Astrocyte (in vitro differentiated cells and primary cell): Measurements from ENCODE around the gene CTAGE6. TPM values are rescaled to one million over a fixed set of nuclear protein-coding genes. Genes with fewer than 3 reads are reported as not detected.
"Not testable (repeated sequence)": the region's sequence is repeated elsewhere in the genome, so short reads cannot be mapped to it uniquely, and the experiment has no call there.

Source experiments
- DNase-seq: peaks from one replicate; pipeline ENCODE4 v3.0.0-alpha.2; 2010; ENCODE audit warnings: low read depth
- FAIRE-seq: peaks from 2 replicates; lab custom pipeline; 2011; peaks lifted over from hg19 to GRCh38; lab: Jason Lieb, UNC
- H2AFZ ChIP-seq: 2 replicates; pipeline ENCODE4 v1.6.0; 2012; ENCODE audit warnings: low read depth, low read length, inconsistent platforms
- H3K27ac ChIP-seq: 2 replicates; pipeline ENCODE4 v1.5.1; 2011; ENCODE audit warnings: low read depth, low read length, inconsistent platforms
- H3K27me3 ChIP-seq: 2 replicates; pipeline ENCODE4 v1.6.0; 2011; ENCODE audit warnings: low read length, inconsistent platforms; ENCODE audit not compliant: insufficient read depth
- H3K36me3 ChIP-seq: 2 replicates; pipeline ENCODE4 v1.5.1; 2011; ENCODE audit warnings: low read length, inconsistent platforms; ENCODE audit not compliant: insufficient read depth
- H3K4me1 ChIP-seq: 2 replicates; pipeline ENCODE4 v1.5.1; 2011; ENCODE audit warnings: low read length, inconsistent platforms; ENCODE audit not compliant: insufficient read depth
- H3K4me2 ChIP-seq: 2 replicates; pipeline ENCODE4 v1.6.0; 2012; ENCODE audit warnings: low read length, inconsistent platforms
- H3K4me3 ChIP-seq: 2 replicates; pipeline ENCODE4 v1.5.1; 2011; ENCODE audit warnings: low read depth, mild to moderate bottlenecking, low read length, inconsistent platforms; ENCODE audit not compliant: insufficient read depth
- H3K79me2 ChIP-seq: 2 replicates; pipeline ENCODE4 v1.6.0; 2012; ENCODE audit warnings: mild to moderate bottlenecking, low read length, inconsistent platforms; ENCODE audit not compliant: insufficient read depth
- H3K9ac ChIP-seq: 2 replicates; pipeline ENCODE4 v1.6.0; 2012; ENCODE audit warnings: mild to moderate bottlenecking, low read length, inconsistent platforms
- H3K9me3 ChIP-seq: 2 replicates; pipeline ENCODE4 v1.5.1; 2012; ENCODE audit warnings: low read depth, mild to moderate bottlenecking, low read length, inconsistent platforms; ENCODE audit not compliant: insufficient read depth
- H4K20me1 ChIP-seq: 2 replicates; pipeline ENCODE4 v1.6.0; 2012; ENCODE audit warnings: low read length, inconsistent platforms; ENCODE audit not compliant: insufficient read depth
- H3K27ac Mint-ChIP-seq: one replicate; pipeline ENCODE4 v1.8.0; 2021; ENCODE audit warnings: mild to moderate bottlenecking, mixed read lengths; ENCODE audit not compliant: unreplicated experiment
- H3K27me3 Mint-ChIP-seq: one replicate; pipeline ENCODE4 v1.8.0; 2021; ENCODE audit warnings: low read depth, mixed read lengths; ENCODE audit not compliant: unreplicated experiment
- H3K36me3 Mint-ChIP-seq: one replicate; pipeline ENCODE4 v1.8.0; 2021; ENCODE audit warnings: low read depth, mixed read lengths; ENCODE audit not compliant: unreplicated experiment
- H3K4me1 Mint-ChIP-seq: one replicate; pipeline ENCODE4 v1.8.0; 2021; ENCODE audit warnings: low read depth, mixed read lengths; ENCODE audit not compliant: unreplicated experiment
- H3K4me3 Mint-ChIP-seq: one replicate; pipeline ENCODE4 v1.8.0; 2021; ENCODE audit warnings: mild to moderate bottlenecking, moderate library complexity, mixed read lengths; ENCODE audit not compliant: unreplicated experiment
- H3K9me3 Mint-ChIP-seq: one replicate; pipeline ENCODE4 v1.8.0; 2021; ENCODE audit warnings: mild to moderate bottlenecking, mixed read lengths; ENCODE audit not compliant: unreplicated experiment
- total RNA-seq: library from RNA; stranded (reverse); gene quantifications from 2 replicates; pipeline ENCODE4 v1.2.1, GENCODE V29; 2021

Gene CTAGE6
- total RNA-seq, 1 donor from 2014 or later: 0.18 TPM

DNA sequence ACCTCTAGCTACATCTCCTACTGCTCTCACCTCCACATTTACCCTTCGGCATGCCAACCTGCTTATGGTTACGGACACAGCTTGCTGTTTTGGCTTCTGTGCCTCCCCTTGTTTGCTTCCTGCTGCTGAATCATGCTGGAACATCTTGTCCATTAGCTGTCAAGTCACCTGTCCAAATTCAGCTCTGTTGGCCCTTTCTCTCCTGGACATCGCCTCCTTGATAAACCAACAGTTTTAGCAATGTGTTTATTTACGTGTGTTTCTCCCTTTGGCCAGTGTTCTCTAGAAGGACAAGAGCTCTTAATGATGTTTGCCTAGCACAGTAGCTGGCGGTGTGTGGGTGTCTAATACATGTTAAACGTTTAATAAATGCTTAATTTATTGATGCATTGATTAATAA is 31.4 kb downstream of the CTAGE6 start:
- DNase-seq, H3K9me3 Mint-ChIP-seq, H4K20me1 ChIP-seq, H2AFZ ChIP-seq, H3K4me1 Mint-ChIP-seq, H3K27me3 ChIP-seq, H3K4me3 Mint-ChIP-seq, FAIRE-seq, H3K27ac ChIP-seq, H3K9me3 ChIP-seq, H3K27ac Mint-ChIP-seq, H3K36me3 Mint-ChIP-seq, H3K4me2 ChIP-seq, H3K9ac ChIP-seq, H3K27me3 Mint-ChIP-seq, H3K36me3 ChIP-seq, H3K79me2 ChIP-seq, H3K4me1 ChIP-seq, H3K4me3 ChIP-seq: not testable (repeated sequence)

DNA sequence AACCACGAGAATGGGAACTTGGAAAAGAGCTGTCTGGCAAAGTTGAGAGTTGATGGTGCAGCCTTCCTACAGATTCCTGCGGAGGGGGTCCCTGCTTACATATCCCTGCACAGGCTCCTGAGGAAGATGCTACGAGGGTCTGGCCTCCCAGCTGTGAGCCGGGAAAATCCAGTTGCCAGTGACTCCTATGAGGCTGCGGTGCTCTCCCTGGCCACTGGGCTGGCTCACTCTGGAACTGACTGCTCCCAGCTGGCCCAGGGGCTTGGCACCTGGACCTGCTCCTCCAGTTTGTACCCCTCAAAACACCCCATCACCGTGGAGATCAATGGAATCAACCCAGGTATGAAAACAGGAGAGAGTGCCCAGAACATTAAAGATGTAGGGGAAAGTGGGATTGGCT is 37.2 kb downstream of the CTAGE6 start:
- H4K20me1 ChIP-seq, H3K4me1 ChIP-seq, DNase-seq, H3K9me3 Mint-ChIP-seq, H3K27me3 ChIP-seq, H3K79me2 ChIP-seq, FAIRE-seq, H3K4me2 ChIP-seq, H3K9me3 ChIP-seq, H3K4me3 ChIP-seq, H2AFZ ChIP-seq, H3K27ac ChIP-seq, H3K36me3 ChIP-seq, H3K36me3 Mint-ChIP-seq, H3K4me3 Mint-ChIP-seq, H3K27ac Mint-ChIP-seq, H3K4me1 Mint-ChIP-seq, H3K27me3 Mint-ChIP-seq, H3K9ac ChIP-seq: not testable (repeated sequence)

DNA sequence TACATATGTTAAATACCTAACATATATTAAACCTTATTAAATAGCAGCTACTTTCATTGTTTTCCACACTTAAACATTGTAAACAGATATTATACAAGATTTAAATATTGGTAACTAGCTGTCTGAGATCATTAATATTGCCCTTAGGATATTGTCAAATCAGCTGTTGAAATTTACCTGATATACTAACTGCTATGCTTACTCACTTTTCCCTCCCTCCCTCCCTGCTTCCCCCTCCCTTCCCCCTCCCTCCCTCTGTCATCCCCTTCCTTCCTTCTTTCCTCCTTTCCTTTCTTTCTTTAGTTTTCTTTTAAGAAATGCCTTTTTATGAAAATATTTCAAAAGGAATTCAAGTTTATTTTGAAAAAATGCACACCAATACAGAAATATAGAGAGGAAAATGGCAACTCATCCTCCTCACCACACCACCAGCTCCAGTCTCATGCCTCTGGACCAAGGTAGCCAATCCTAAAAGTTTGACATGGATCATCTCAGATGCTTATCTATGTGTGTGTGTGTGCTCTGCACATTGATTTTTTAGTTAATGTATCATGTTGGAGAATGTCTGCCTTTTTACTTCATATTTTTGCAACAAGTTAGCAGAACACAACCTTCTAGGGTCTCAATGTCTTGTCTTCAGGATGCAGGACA is 41.8 kb downstream of the CTAGE6 start:
- not testable (repeated sequence) for H3K27ac Mint-ChIP-seq, FAIRE-seq, H3K4me1 Mint-ChIP-seq, H3K4me1 ChIP-seq, H3K4me3 Mint-ChIP-seq, H3K4me2 ChIP-seq, H3K36me3 ChIP-seq, H3K27me3 ChIP-seq, H2AFZ ChIP-seq, H3K9me3 ChIP-seq, H3K4me3 ChIP-seq, H3K27me3 Mint-ChIP-seq, H3K79me2 ChIP-seq, DNase-seq, H4K20me1 ChIP-seq, H3K36me3 Mint-ChIP-seq, H3K9me3 Mint-ChIP-seq, H3K27ac ChIP-seq, H3K9ac ChIP-seq

DNA sequence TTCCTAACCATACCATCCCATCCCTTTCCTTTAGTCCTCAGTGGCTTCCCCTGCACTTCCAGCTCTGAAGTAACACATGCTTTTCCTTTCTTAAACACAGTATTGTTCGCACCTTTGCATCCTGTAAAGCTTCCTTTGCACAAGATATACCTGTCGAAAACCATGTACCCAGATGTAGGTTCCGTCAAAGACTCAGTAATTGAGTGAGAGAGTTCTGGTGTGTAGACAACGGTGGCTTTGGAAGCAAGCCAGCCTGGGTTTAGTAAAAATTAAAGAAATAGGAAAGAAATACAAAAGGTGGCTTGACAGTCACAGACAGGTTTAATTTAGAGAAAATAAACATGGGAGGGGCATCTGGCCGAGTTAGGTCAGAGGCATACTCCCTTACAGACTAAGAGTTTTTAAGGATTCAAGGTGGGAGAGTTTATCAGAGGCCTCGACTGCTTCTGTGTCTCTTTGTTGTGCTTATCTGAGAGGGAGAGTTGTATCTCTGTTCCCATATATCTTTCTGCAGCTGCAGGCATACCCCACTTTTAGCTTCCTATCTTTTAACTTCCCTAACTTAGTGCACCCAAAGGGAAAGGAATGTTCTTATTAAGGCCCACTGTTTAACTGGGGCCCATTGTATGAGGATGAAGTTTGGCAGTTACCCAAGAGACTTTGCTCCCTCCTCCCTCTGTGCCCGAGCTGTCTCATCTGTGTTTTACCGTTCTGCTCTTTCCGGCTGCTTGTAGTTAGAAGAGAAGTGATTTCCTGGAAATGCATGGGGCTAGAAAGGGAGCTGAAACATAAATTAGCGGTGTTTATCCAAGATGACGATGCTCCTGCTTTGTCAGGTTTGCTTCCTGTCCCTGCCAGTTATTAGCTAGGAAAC is 42.7 kb downstream of the CTAGE6 start:
- DNase-seq, H3K79me2 ChIP-seq: not testable (repeated sequence)

DNA sequence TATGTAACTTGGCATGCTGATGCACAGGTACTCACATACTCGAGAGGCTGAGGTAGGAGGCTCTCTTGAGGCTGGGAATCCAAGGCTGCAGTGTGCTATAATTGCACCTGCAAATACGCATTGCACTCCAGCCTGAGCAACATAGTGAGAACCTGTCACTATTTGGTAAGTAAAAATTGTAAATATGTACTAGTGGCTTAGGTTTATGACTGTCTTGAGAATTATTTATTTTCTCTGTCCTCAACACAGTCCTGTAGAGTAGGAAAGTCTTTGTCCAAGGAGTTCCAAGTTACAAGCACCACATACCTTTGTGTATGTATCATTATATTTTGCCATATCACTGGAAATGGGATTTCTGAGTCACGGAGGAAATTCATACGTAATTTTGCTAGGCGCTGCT is 45.1 kb downstream of the CTAGE6 start:
- H3K27ac Mint-ChIP-seq, H3K27me3 Mint-ChIP-seq, H3K9me3 Mint-ChIP-seq, DNase-seq, H3K79me2 ChIP-seq, H3K36me3 Mint-ChIP-seq, H3K9me3 ChIP-seq, H3K4me2 ChIP-seq, H3K4me1 ChIP-seq, H3K36me3 ChIP-seq, H4K20me1 ChIP-seq, H2AFZ ChIP-seq, H3K4me1 Mint-ChIP-seq, FAIRE-seq, H3K27ac ChIP-seq, H3K9ac ChIP-seq, H3K4me3 ChIP-seq, H3K4me3 Mint-ChIP-seq, H3K27me3 ChIP-seq: not testable (repeated sequence)

More for the DNA sequence above, 42.7 kb downstream of the CTAGE6 start:
- not testable (repeated sequence) for H3K27ac ChIP-seq, H3K4me3 Mint-ChIP-seq, H3K9ac ChIP-seq, H3K4me2 ChIP-seq, H3K27me3 Mint-ChIP-seq, FAIRE-seq, H2AFZ ChIP-seq, H3K9me3 Mint-ChIP-seq, H3K4me1 Mint-ChIP-seq, H4K20me1 ChIP-seq, H3K9me3 ChIP-seq, H3K27me3 ChIP-seq, H3K27ac Mint-ChIP-seq, H3K4me1 ChIP-seq, H3K36me3 Mint-ChIP-seq, H3K4me3 ChIP-seq, H3K36me3 ChIP-seq
